ENCODE results near the gene PPARGC1A. TPM values are rescaled to one million over a fixed set of nuclear protein-coding genes. Genes with fewer than 3 reads are reported as not detected.
A peak's percentile ranks its signal among the peaks of the same experiment; 100 is the strongest.

The PPARGC1A gene
- total RNA-seq, 4 donors from 2014 or later: 0.75 to 4.0 (median 1.4) TPM

GRCh38 chr4:23903859-23904438 is 14.1 kb upstream of the PPARGC1A start:
- Histone ChIP-seq H3K4me1 (peaks cover 0 to 25% (median 6%) of the 10 kb centered on the region in 3 donors), H3K4me3 (no peak overlapping the region), H3K36me3 (no peaks in the 10 kb centered on the region), H3K9me3 (no peaks in the 10 kb centered on the region), H3K27me3 (no peaks in the 10 kb centered on the region), H3K27ac (peak overlapping the region in 3 of 4 donors; percentile 5 to 71 (median 45))
- DNase-seq: no peak
- WGBS, 2 donors: 35 to 37% methylated on average over 7 of the region's 7 CpGs
- TF ChIP-seq CTCF (IDR thresholded peaks at IDR 0.05) (no peak), POLR2A (IDR thresholded peaks at IDR 0.05) (no peak)
- intact Hi-C loops (cut with DNase I): no loop called here

GRCh38 chr4:23902222-23902804 is 12.5 kb upstream of the PPARGC1A start:
- TF ChIP-seq CTCF (IDR thresholded peaks at IDR 0.05): peak in 1 of 6 experiments; percentile 6
- TF ChIP-seq POLR2A (IDR thresholded peaks at IDR 0.05): no peak
- no peak overlapping the region for H3K27ac ChIP-seq
- H3K4me3 ChIP-seq: no peak overlapping the region
- H3K9me3 ChIP-seq: no peaks in the 10 kb centered on the region
- intact Hi-C loops (cut with DNase I): no loop called here
- peaks cover 0 to 25% (median 6%) of the 10 kb centered on the region in 3 donors for H3K4me1 ChIP-seq
- no peaks in the 10 kb centered on the region for H3K36me3 ChIP-seq
- no peak for DNase-seq
- WGBS, 2 donors: 80 to 83% methylated on average over 4 of the region's 4 CpGs
- H3K27me3 ChIP-seq: no peaks in the 10 kb centered on the region

DNA sequence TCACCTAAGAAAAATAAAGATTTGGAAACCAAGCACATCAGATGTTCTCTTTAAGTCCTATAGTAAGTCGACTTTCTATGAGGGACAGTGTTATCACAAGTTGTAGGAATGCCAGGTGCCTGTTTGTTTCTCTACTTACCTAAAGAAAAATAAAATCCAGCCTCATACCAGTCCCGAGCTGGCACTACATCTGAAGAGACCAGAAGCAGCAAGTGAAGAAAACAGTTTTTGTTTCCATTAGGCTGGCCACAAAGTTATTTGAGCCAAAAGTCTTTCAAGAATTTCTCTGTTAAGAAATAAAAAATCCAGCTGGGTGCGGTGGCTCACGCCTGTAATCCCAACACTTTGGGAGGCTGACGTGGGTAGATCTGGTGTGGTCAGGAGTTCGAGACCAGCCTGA is 10.8 kb upstream of the PPARGC1A start:
- no peak for DNase-seq
- WGBS, 2 donors: 84 to 90% methylated on average over 6 of the region's 6 CpGs
- TF ChIP-seq CTCF (IDR thresholded peaks at IDR 0.05): no peak
- no peak for TF ChIP-seq POLR2A (IDR thresholded peaks at IDR 0.05)
- Histone ChIP-seq H3K27ac (no peak overlapping the region), H3K27me3 (no peaks in the 10 kb centered on the region), H3K4me3 (no peak overlapping the region), H3K36me3 (no peaks in the 10 kb centered on the region), H3K4me1 (peaks cover 0 to 20% (median 6%) of the 10 kb centered on the region in 3 donors), H3K9me3 (no peaks in the 10 kb centered on the region)
- intact Hi-C loops (cut with DNase I): no loop called here

DNA sequence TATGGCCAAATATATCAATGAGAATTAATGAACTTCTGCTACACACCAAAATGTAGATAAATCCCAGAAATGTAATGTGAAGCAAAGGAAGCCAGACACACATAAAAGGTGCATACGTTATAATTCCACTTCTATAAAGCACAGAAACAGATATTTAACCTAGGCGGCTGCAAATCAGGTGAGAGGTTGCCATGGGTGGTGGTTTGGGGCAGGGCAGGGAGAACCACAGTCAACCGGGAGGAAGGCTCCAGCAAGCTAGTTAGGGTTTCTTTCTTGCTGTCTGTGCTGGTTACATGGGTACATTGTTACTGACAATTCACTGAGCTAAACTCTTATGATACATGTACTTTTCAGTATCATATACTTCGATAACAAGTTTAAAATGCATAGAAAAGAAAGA is 9.7 kb upstream of the PPARGC1A start:
- Histone ChIP-seq H3K36me3 (no peaks in the 10 kb centered on the region), H3K27ac (no peak overlapping the region), H3K4me1 (peaks cover 0 to 11% (median 6%) of the 10 kb centered on the region in 3 donors), H3K27me3 (no peaks in the 10 kb centered on the region), H3K9me3 (no peaks in the 10 kb centered on the region), H3K4me3 (no peak overlapping the region)
- WGBS, 2 donors: 83 to 88% methylated on average over 4 of the region's 4 CpGs
- intact Hi-C loops (cut with DNase I): no loop called here
- TF ChIP-seq CTCF (IDR thresholded peaks at IDR 0.05) (no peak), POLR2A (IDR thresholded peaks at IDR 0.05) (no peak)
- DNase-seq: no peak

GRCh38 chr4:23897564-23898109 is 7.8 kb upstream of the PPARGC1A start:
- no peak overlapping the region for H3K4me3 ChIP-seq
- TF ChIP-seq POLR2A (IDR thresholded peaks at IDR 0.05) (no peak), CTCF (IDR thresholded peaks at IDR 0.05) (no peak)
- no peaks in the 10 kb centered on the region for H3K4me1 ChIP-seq
- DNase-seq: no peak
- H3K27ac ChIP-seq: no peak overlapping the region
- H3K9me3 ChIP-seq: no peaks in the 10 kb centered on the region
- intact Hi-C loops (cut with DNase I): no loop called here
- H3K36me3 ChIP-seq: no peaks in the 10 kb centered on the region
- no peaks in the 10 kb centered on the region for H3K27me3 ChIP-seq
- 73 to 77% methylated on average over 4 of the region's 4 CpGs for WGBS, 2 donors

Data from esophagus squamous epithelium (tissue), 5 donors.